Measurements from ENCODE around the gene KLHL10.

Gene KLHL10

DNA sequence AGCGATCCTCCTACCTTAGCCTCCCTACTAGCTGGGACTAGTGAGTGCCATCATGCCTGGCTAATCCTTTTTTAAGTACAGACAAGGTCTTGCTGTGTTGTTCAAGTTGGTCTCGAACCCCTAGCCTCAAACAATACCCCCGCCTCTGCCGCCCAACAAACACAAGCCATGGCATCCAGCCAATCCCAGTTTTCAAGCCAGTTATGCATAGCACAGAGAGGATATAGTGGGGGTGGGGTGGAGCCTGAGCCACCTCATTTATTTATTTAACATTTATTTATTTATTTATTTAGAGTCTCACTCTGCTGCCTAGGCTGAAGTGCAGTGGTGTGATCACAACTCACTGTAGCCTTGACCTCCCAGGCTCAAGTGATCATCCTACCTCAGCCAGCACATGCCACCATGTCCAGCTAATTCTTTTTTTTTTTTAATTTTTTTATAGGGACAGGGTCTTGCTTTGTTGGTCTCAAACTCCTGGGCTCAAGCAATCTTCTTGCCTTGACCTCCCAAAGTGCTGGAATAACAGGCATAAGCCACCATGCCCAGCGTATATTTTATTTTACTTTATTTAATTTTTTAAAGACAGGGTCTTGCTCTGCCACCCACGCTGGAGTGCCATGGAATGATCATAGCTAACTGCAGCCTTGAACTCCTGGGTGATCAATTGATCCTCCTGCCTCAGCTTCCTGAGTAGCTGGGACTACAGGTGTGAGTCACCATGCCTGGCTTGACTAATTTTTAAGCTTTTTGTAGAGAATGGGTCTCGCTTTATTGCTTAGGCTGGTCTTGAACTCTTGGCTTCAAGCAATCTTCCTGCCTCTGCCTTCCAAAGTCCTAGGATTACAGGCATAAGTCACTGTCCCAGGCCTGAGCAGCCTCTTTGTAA is 53.8 kb downstream of the KLHL10 start:
- Histone ChIP-seq H4K20me1 (ENCODE audit: control insufficient read depth, insufficient read depth, low read depth, low read length) (no peaks in the 10 kb centered on the region), H3K36me3 (ENCODE audit: control insufficient read depth, low read length) (peaks cover 87% of the 10 kb centered on the region), H3K9me3 (ENCODE audit: control insufficient read depth, insufficient read depth, low read length) (no peaks in the 10 kb centered on the region), H3K79me2 (ENCODE audit: control insufficient read depth, low read length) (no peaks in the 10 kb centered on the region; the same call in 1 of the 2 replicates), H3K27me3 (ENCODE audit: control insufficient read depth, low read length) (no peaks in the 10 kb centered on the region), H3K27ac (ENCODE audit: low read depth, low read length) (no peak overlapping the region), H3K9me2 (replicated peaks; ENCODE audit: control insufficient read depth, low read length) (no peaks in the 10 kb centered on the region), H3F3A (ENCODE audit: control insufficient read depth, insufficient read depth) (no peaks in the 10 kb centered on the region), H3K4me1 (ENCODE audit: control insufficient read depth, low read length) (no peaks in the 10 kb centered on the region), H3K4me3 (ENCODE audit: low read length) (no peak overlapping the region), H3K4me2 (ENCODE audit: low read length) (no peak overlapping the region)
- TF ChIP-seq EZH2phosphoT487 (IDR thresholded peaks at IDR 0.05; ENCODE audit: borderline replicate concordance, low read length), result no peak

DNA sequence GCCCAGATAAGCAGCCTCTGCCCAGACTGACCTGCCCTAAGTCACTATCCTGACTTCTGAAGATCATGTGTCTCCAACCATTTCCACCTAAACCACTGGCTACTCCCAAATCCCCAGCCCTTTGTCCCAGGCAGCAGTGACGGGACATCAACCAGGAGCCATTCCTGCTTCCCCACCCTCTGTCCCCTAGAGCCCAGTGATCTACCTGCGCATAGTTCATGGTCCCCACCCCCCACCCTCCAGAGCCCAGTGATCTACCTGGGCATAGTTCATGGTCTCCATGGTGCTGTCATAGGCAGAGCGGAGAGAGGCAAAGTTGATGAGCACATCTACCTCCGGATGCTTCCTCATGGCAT is 54.4 kb downstream of the KLHL10 start:
- H3K9me3 ChIP-seq (ENCODE audit: control insufficient read depth, insufficient read depth, low read length), result no peaks in the 10 kb centered on the region
- H3K27me3 ChIP-seq (ENCODE audit: control insufficient read depth, low read length), result no peaks in the 10 kb centered on the region
- no peak for TF ChIP-seq EZH2phosphoT487 (IDR thresholded peaks at IDR 0.05; ENCODE audit: borderline replicate concordance, low read length)
- TF ChIP-seq, protein P1, sequence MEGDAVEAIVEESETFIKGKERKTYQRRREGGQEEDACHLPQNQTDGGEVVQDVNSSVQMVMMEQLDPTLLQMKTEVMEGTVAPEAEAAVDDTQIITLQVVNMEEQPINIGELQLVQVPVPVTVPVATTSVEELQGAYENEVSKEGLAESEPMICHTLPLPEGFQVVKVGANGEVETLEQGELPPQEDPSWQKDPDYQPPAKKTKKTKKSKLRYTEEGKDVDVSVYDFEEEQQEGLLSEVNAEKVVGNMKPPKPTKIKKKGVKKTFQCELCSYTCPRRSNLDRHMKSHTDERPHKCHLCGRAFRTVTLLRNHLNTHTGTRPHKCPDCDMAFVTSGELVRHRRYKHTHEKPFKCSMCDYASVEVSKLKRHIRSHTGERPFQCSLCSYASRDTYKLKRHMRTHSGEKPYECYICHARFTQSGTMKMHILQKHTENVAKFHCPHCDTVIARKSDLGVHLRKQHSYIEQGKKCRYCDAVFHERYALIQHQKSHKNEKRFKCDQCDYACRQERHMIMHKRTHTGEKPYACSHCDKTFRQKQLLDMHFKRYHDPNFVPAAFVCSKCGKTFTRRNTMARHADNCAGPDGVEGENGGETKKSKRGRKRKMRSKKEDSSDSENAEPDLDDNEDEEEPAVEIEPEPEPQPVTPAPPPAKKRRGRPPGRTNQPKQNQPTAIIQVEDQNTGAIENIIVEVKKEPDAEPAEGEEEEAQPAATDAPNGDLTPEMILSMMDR (IDR thresholded peaks at IDR 0.05; ENCODE audit: low read depth, low read length, poor library complexity, severe bottlenecking), result no peak
- H3K36me3 ChIP-seq (ENCODE audit: control insufficient read depth, low read length), result peaks cover 87% of the 10 kb centered on the region
- H4K20me1 ChIP-seq (ENCODE audit: control insufficient read depth, insufficient read depth, low read depth, low read length), result no peaks in the 10 kb centered on the region
- H3K27ac ChIP-seq (ENCODE audit: low read depth, low read length), result no peak overlapping the region
- H3K4me2 ChIP-seq (ENCODE audit: low read length), result no peak overlapping the region
- H3K4me1 ChIP-seq (ENCODE audit: control insufficient read depth, low read length), result no peaks in the 10 kb centered on the region
- H3K4me3 ChIP-seq (ENCODE audit: low read length), result no peak overlapping the region
- no peaks in the 10 kb centered on the region for H3K9me2 ChIP-seq (replicated peaks; ENCODE audit: control insufficient read depth, low read length)
- H3K79me2 ChIP-seq (ENCODE audit: control insufficient read depth, low read length), result no peaks in the 10 kb centered on the region; the same call in 1 of the 2 replicates
- H3F3A ChIP-seq (ENCODE audit: control insufficient read depth, insufficient read depth), result no peaks in the 10 kb centered on the region

DNA sequence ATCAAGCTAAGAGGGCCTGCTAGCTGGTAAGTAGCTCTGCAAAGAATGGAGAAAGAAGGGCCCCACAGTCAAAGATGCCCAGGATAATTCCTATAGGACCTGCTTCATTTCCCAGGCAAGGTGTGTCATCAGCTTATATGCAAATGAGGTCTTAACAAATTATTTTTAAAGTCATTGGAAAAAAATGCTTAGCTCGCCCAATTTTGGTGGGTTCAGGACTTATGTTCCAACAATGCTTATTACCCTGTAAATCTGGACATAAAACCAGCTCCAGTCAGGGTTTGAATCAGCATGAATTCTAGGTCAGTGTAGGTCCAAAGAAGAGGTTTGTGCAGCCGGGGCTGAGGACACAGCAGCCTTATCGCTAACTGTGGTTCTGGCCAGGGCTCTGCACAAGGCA is 55.8 kb downstream of the KLHL10 start:
- no peaks in the 10 kb centered on the region for H3K4me1 ChIP-seq (ENCODE audit: control insufficient read depth, low read length)
- no peak overlapping the region for H3K4me2 ChIP-seq (ENCODE audit: low read length)
- H3K27me3 ChIP-seq (ENCODE audit: control insufficient read depth, low read length), result no peaks in the 10 kb centered on the region
- H3K9me3 ChIP-seq (ENCODE audit: control insufficient read depth, insufficient read depth, low read length), result no peaks in the 10 kb centered on the region
- no peaks in the 10 kb centered on the region; the same call in 1 of the 2 replicates for H3K79me2 ChIP-seq (ENCODE audit: control insufficient read depth, low read length)
- no peak overlapping the region for H3K4me3 ChIP-seq (ENCODE audit: low read length)
- no peaks in the 10 kb centered on the region for H3F3A ChIP-seq (ENCODE audit: control insufficient read depth, insufficient read depth)
- H3K27ac ChIP-seq (ENCODE audit: low read depth, low read length), result no peak overlapping the region
- no peaks in the 10 kb centered on the region for H3K9me2 ChIP-seq (replicated peaks; ENCODE audit: control insufficient read depth, low read length)
- no peaks in the 10 kb centered on the region for H4K20me1 ChIP-seq (ENCODE audit: control insufficient read depth, insufficient read depth, low read depth, low read length)
- H3K36me3 ChIP-seq (ENCODE audit: control insufficient read depth, low read length), result peaks cover 87% of the 10 kb centered on the region
- TF ChIP-seq, protein P1 (IDR thresholded peaks at IDR 0.05; ENCODE audit: low read depth, low read length, poor library complexity, severe bottlenecking), result no peak
- TF ChIP-seq EZH2phosphoT487 (IDR thresholded peaks at IDR 0.05; ENCODE audit: borderline replicate concordance, low read length), result no peak

DNA sequence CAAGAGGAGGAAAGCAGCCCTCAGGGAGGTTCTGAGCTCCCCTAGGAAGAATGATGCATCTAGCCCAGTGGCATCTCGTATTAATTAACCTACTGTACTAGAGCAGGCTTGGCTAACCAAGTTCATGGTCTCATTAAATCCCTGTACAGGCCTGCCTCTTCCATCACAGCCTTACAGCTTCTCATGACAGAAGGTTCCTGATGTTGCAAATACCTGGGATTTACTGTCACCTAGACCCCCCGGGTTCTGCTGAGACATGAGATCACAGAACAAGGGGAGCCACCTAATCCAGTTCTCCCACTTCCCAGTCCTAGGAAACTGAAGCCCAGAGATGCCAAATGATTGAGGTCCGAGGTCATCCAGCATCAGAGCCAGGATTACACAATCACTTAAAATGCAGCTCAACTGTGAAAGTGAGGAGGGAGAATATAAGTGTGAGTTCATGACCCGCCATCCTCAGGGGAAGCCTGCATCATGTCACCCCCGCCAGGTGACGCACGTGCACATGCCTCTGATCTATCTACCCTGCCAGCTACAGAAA is 57.2 kb downstream of the KLHL10 start:
- Histone ChIP-seq H3K4me1 (ENCODE audit: control insufficient read depth, low read length) (no peaks in the 10 kb centered on the region), H3K27me3 (ENCODE audit: control insufficient read depth, low read length) (no peaks in the 10 kb centered on the region), H3K9me3 (ENCODE audit: control insufficient read depth, insufficient read depth, low read length) (no peaks in the 10 kb centered on the region), H3K4me3 (ENCODE audit: low read length) (no peak overlapping the region), H4K20me1 (ENCODE audit: control insufficient read depth, insufficient read depth, low read depth, low read length) (no peaks in the 10 kb centered on the region), H3K4me2 (ENCODE audit: low read length) (no peak overlapping the region), H3K9me2 (replicated peaks; ENCODE audit: control insufficient read depth, low read length) (no peaks in the 10 kb centered on the region), H3F3A (ENCODE audit: control insufficient read depth, insufficient read depth) (no peaks in the 10 kb centered on the region), H3K27ac (ENCODE audit: low read depth, low read length) (no peak overlapping the region), H3K79me2 (ENCODE audit: control insufficient read depth, low read length) (no peaks in the 10 kb centered on the region), H3K36me3 (ENCODE audit: control insufficient read depth, low read length) (peaks cover 89% of the 10 kb centered on the region)
- TF ChIP-seq, protein P1 (IDR thresholded peaks at IDR 0.05; ENCODE audit: low read depth, low read length, poor library complexity, severe bottlenecking), result no peak
- no peak for TF ChIP-seq EZH2phosphoT487 (IDR thresholded peaks at IDR 0.05; ENCODE audit: borderline replicate concordance, low read length)

Data from DOHH2 (cell line).